CD4-positive, alpha-beta T cell (primary cell): Measurements from ENCODE around the gene ZAP70. TPM values are rescaled to one million over a fixed set of nuclear protein-coding genes. Genes with fewer than 3 reads are reported as not detected.

Experiments used
- ATAC-seq: fragments of 200-7000 bp; cut with Tn5 transposase; one replicate; pipeline ENCODE4 v1.10.0; 2022; ENCODE audit warnings: mild to moderate bottlenecking; ENCODE audit not compliant: poor library complexity
- CTCF ChIA-PET: fragments of 350-600 bp; sonication (Branson Sonifier 250); formaldehyde crosslinking; loops from one replicate; lab custom pipeline; 2021; ENCODE audit warnings: antibody characterized with exemption, inconsistent platforms; lab: Charles Lee
- POLR2A ChIA-PET: fragments of 350-600 bp; sonication (Branson Sonifier 250); formaldehyde crosslinking; loops from one replicate; lab custom pipeline; 2021; ENCODE audit warnings: antibody characterized with exemption, inconsistent platforms; lab: Charles Lee
- DNase-seq, 14 experiments: peaks; one replicate each; pipeline ENCODE4 v3.0.0-alpha.2; 2013 to 2020; ENCODE audit warnings: mixed read lengths in 2 of 14
- H3K27ac ChIP-seq, 2 donors: one replicate each; pipeline versions ENCODE4 v1.5.1 to v1.7.0; 2013; ENCODE audit warnings: low read length in 2 of 2, low read depth in 1 of 2, mild to moderate bottlenecking in 1 of 2
- H3K27me3 ChIP-seq, 2 experiments: 1 replicate in 1 of 2; 2 replicates in 1 of 2; pipeline versions ENCODE4 v1.6.1 to v1.7.0; 2013; ENCODE audit warnings: low read length in 2 of 2, control low read depth in 1 of 2, mild to moderate bottlenecking in 1 of 2, moderate library complexity in 1 of 2; ENCODE audit not compliant: insufficient read depth in 2 of 2, control insufficient read depth in 1 of 2
- H3K36me3 ChIP-seq: one replicate; pipeline ENCODE4 v1.6.1; 2013; ENCODE audit warnings: low read length, control low read depth; ENCODE audit not compliant: insufficient read depth
- H3K4me1 ChIP-seq: one replicate; pipeline ENCODE4 v1.6.1; 2013; ENCODE audit warnings: low read length, control low read depth; ENCODE audit not compliant: insufficient read depth
- H3K4me3 ChIP-seq: one replicate; pipeline ENCODE4 v1.5.1; 2013; ENCODE audit warnings: mild to moderate bottlenecking, low read length, moderate library complexity
- H3K9me3 ChIP-seq, 2 experiments: 1 replicate in 1 of 2; 2 replicates in 1 of 2; pipeline versions ENCODE4 v1.6.1 to v1.7.0; 2013; ENCODE audit warnings: low read length in 2 of 2, mild to moderate bottlenecking in 2 of 2, control low read depth in 1 of 2, moderate library complexity in 1 of 2; ENCODE audit not compliant: control insufficient read depth in 1 of 2, insufficient read depth in 1 of 2
- H3K27ac Mint-ChIP-seq: one replicate; pipeline ENCODE4 v1.8.0; 2020; ENCODE audit warnings: mixed read lengths
- H3K27me3 Mint-ChIP-seq: one replicate; pipeline ENCODE4 v1.8.0; 2021; ENCODE audit warnings: mixed read lengths
- H3K36me3 Mint-ChIP-seq: one replicate; pipeline ENCODE4 v1.8.0; 2021; ENCODE audit warnings: low read depth, mixed read lengths
- H3K4me1 Mint-ChIP-seq: one replicate; pipeline ENCODE4 v1.8.0; 2021; ENCODE audit warnings: low read depth, mixed read lengths
- H3K4me3 Mint-ChIP-seq: one replicate; pipeline ENCODE4 v1.8.0; 2020; ENCODE audit warnings: mild to moderate bottlenecking, mixed read lengths
- H3K9me3 Mint-ChIP-seq: one replicate; pipeline ENCODE4 v1.8.0; 2020; ENCODE audit warnings: mixed read lengths
- CTCF ChIP-seq: fragments of 200-600 bp; IDR thresholded peaks from one replicate; pipeline ENCODE4 v1.8.0; 2022; ENCODE audit warnings: antibody characterized with exemption, mild to moderate bottlenecking
- intact Hi-C, 2 experiments: fragments of 100-400 bp; cut with DNase I in 1 of 2; cut with micrococcal nuclease in 1 of 2; formaldehyde crosslinking; loops; one replicate each; pipeline versions ENCODE4 v1.15.1 to v1.9.0; 2023 to 2025; cut with DNase I, micrococcal nuclease
- total RNA-seq, 174 experiments: library from RNA in 2 of 174; stranded (reverse) in 2 of 174; gene quantifications; one replicate each; pipeline ENCODE4 v1.2.3 and lab custom pipeline; 2021 to 2026

Gene ZAP70
- total RNA-seq, 2 experiments from 2014 or later = 440 to 470 TPM

GRCh38 chr2:97742381-97742847, 29.0 kb downstream of the ZAP70 start:
- Mint-ChIP-seq H3K36me3 (peaks cover 49% of the 10 kb centered on the region), H3K27ac (peak overlapping the region; percentile 79), H3K9me3 (no peaks in the 10 kb centered on the region), H3K4me1 (peaks cover 77% of the 10 kb centered on the region), H3K4me3 (no peak overlapping the region), H3K27me3 (no peaks in the 10 kb centered on the region)
- Histone ChIP-seq H3K9me3 (no peaks in the 10 kb centered on the region), H3K27ac (peak overlapping the region; percentile 9 to 74), H3K4me3 (no peak overlapping the region), H3K36me3 (peaks cover 39% of the 10 kb centered on the region), H3K27me3 (no peaks in the 10 kb centered on the region), H3K4me1 (peaks cover 69% of the 10 kb centered on the region)
- intact Hi-C loops = no loop called here
- DNase-seq (peak in 5 of 14 experiments; percentile 15 to 68 (median 29)), ATAC-seq (peak; percentile 38)
- ChIA-PET POLR2A (interaction anchor here (0.9 to 4.9 kb wide), 6 partner anchors 12 to 78 kb away, joined by 3 to 42 read pairs (median 4); partner anchors contain the start of gene ZAP70), CTCF (interaction anchor here (1.0 to 1.6 kb wide), 5 partner anchors 24 to 152 kb away, joined by 3 to 10 read pairs (median 4); no protein-coding TSS in a partner anchor)
- TF ChIP-seq CTCF = no peak

- TF ChIP-seq CTCF = no peak
- H3K9me3 Mint-ChIP-seq = no peaks in the 10 kb centered on the region
- POLR2A ChIA-PET = interaction anchor here (1.3 to 4.9 kb wide), 2 partner anchors 25 to 31 kb away, joined by 5 to 42 read pairs; partner anchors contain the start of gene ZAP70
- Histone ChIP-seq H3K36me3 (peaks cover 24% of the 10 kb centered on the region), H3K4me3 (no peak overlapping the region), H3K9me3 (no peaks in the 10 kb centered on the region), H3K27me3 (no peaks in the 10 kb centered on the region), H3K4me1 (peaks cover 80% of the 10 kb centered on the region), H3K27ac (no peak overlapping the region)
- CTCF ChIA-PET = interaction anchor here (0.8 to 1.2 kb wide), 2 partner anchors 31 to 44 kb away, joined by 3 read pairs; partner anchors contain the start of gene ZAP70
- no peak overlapping the region for H3K4me3 Mint-ChIP-seq
- peaks cover 79% of the 10 kb centered on the region for H3K4me1 Mint-ChIP-seq
- no peaks in the 10 kb centered on the region for H3K27me3 Mint-ChIP-seq
- H3K27ac Mint-ChIP-seq = peak overlapping the region; percentile 79
- peaks cover 34% of the 10 kb centered on the region for H3K36me3 Mint-ChIP-seq
- DNase-seq (no peak), ATAC-seq (no peak)
- intact Hi-C loops = no loop called here
Measured at GRCh38 chr2:97743913-97744312, 30.5 kb downstream of the ZAP70 start.

- Histone ChIP-seq H3K4me1 (peaks cover 67% of the 10 kb centered on the region), H3K36me3 (peaks cover 7% of the 10 kb centered on the region), H3K27ac (peak overlapping the region; percentile 14 to 27), H3K4me3 (peak overlapping the region; percentile 8), H3K9me3 (no peaks in the 10 kb centered on the region), H3K27me3 (no peaks in the 10 kb centered on the region)
- intact Hi-C loops = no loop called here
- Mint-ChIP-seq H3K27me3 (no peaks in the 10 kb centered on the region), H3K4me1 (peaks cover 73% of the 10 kb centered on the region), H3K27ac (peak overlapping the region; percentile 19), H3K36me3 (peaks cover 22% of the 10 kb centered on the region), H3K4me3 (peak overlapping the region; percentile 9), H3K9me3 (no peaks in the 10 kb centered on the region)
- peak in 9 of 14 experiments; percentile 18 to 82 (median 41) for DNase-seq
- ChIA-PET CTCF (interaction anchor here (1.0 to 1.5 kb wide), 3 partner anchors 36 to 155 kb away, joined by 3 to 6 read pairs (median 3); no protein-coding TSS in a partner anchor), POLR2A (interaction anchor here (3.3 kb wide), 1 partner anchor 32 kb away, joined by 18 read pairs; the partner anchor contains the start of gene ZAP70)
- peak; percentile 64 for ATAC-seq
- TF ChIP-seq CTCF = no peak
Measured at GRCh38 chr2:97745474-97746174, 32.2 kb downstream of the ZAP70 start.
